Activated gamma-delta T cell treated with anti-CD3 and anti-CD28 coated beads, Interleukin-2, amount 50 U/mL, for 16 hours (primary cell): ENCODE results near the gene GIPC3.

Source experiments
- DNase-seq: peaks from one replicate; pipeline ENCODE4 v3.0.0-alpha.2; 2020; ENCODE audit warnings: low read depth

Gene GIPC3

GRCh38 chr19:3585301-3586126 is at the start of gene GIPC3:
Gene GIPC3, plus strand, starts transcription at chr19:3585478. Its CDS starts 120 bp downstream, at chr19:3585598.
- no peak for DNase-seq

- DNase-seq = no peak
Observed at GRCh38 chr19:3535563-3535965, 49.7 kb upstream of the GIPC3 start.

GRCh38 chr19:3535981-3536380 is 49.3 kb upstream of the GIPC3 start:
- no peak for DNase-seq

- DNase-seq = no peak
Observed at GRCh38 chr19:3536429-3537100, 48.7 kb upstream of the GIPC3 start.

- DNase-seq = no peak
Observed at GRCh38 chr19:3537101-3537437, 48.2 kb upstream of the GIPC3 start.

GRCh38 chr19:3537438-3538240 is 47.6 kb upstream of the GIPC3 start:
- DNase-seq = no peak

- no peak for DNase-seq
Observed at GRCh38 chr19:3538258-3538929, 46.9 kb upstream of the GIPC3 start.

- no peak for DNase-seq
Observed at GRCh38 chr19:3538965-3539755, 46.1 kb upstream of the GIPC3 start, which contains the start of gene TEKTIP1. Gene TEKTIP1, plus strand, starts transcription at chr19:3539174. Its CDS starts 4 bp downstream, at chr19:3539178.

GRCh38 chr19:3539756-3540118 is 45.5 kb upstream of the GIPC3 start:
- no peak for DNase-seq

GRCh38 chr19:3543150-3544057 is 41.9 kb upstream of the GIPC3 start:
- no peak for DNase-seq

- no peak for DNase-seq
Observed at GRCh38 chr19:3544058-3544376, 41.3 kb upstream of the GIPC3 start.

- peak; percentile 74 for DNase-seq
Observed at GRCh38 chr19:3544742-3545668, 40.3 kb upstream of the GIPC3 start.

- no peak for DNase-seq
Observed at GRCh38 chr19:3545669-3546034, 39.6 kb upstream of the GIPC3 start.

- DNase-seq = no peak
Observed at GRCh38 chr19:3546119-3546518, 39.2 kb upstream of the GIPC3 start.

- no peak for DNase-seq
Observed at GRCh38 chr19:3547301-3547731, 38.0 kb upstream of the GIPC3 start.

GRCh38 chr19:3547767-3548282 is 37.5 kb upstream of the GIPC3 start:
- no peak for DNase-seq

- DNase-seq = no peak
Observed at GRCh38 chr19:3548606-3549005, 36.7 kb upstream of the GIPC3 start.

- no peak for DNase-seq
Observed at GRCh38 chr19:3549816-3550215, 35.5 kb upstream of the GIPC3 start.
